Measurements from ENCODE around the gene CHST6. TPM values are rescaled to one million over a fixed set of nuclear protein-coding genes. Genes with fewer than 3 reads are reported as not detected.

CHST6 gene
- total and polyA plus RNA-seq, 2 donors (not counting 1 experiment from before 2014, with no cell fraction given) = 0.17 TPM; not detected in 1

DNA sequence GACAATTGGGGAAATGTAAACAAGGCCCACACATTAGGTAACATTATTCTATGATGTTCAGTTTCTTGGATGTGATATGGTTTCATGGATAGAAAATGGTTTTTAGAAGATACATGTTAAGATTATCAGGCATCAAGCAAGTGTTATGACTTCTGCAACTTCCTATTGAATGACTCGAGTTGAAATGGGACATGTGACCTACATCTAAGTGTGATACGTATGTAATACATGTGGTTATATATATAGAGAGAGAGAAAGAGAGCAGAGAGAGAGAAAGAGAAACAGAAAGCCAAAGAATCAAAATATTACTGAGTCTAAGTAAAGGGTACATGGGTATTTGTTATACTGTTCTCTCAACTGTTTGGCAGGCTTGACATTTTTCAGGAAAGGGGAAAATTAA, 32.4 kb downstream of the CHST6 start:
- POLR2A ChIA-PET = interaction anchor here (0.6 kb wide), 1 partner anchor 50 kb away, joined by 4 read pairs; no protein-coding TSS in a partner anchor
- intact Hi-C loops (cut with micrococcal nuclease) = no loop called here
- peak overlapping the region; percentile 84 for H3K27ac Mint-ChIP-seq
- no peak for TF ChIP-seq CTCF (IDR thresholded peaks at IDR 0.05)
- no peak for TF ChIP-seq EZH2 (IDR thresholded peaks at IDR 0.05; ENCODE audit: borderline replicate concordance, insufficient read depth, low read depth, low read length, poor library complexity, severe bottlenecking)
- H4K20me1 ChIP-seq (ENCODE audit: control insufficient read depth, insufficient read depth, low read length, poor library complexity, severe bottlenecking) = peaks cover 46% of the 10 kb centered on the region
- H3K27ac ChIP-seq (ENCODE audit: low read length in 2 of 2) = no peak overlapping the region
- no peaks in the 10 kb centered on the region for H3K27me3 ChIP-seq (replicated peaks in 1 of 4; ENCODE audit: control extremely low read depth in 1 of 4, control insufficient read depth in 3 of 4, insufficient read depth in 4 of 4, low read length in 3 of 4)
- peak overlapping the region; percentile 96 for H3K4me3 Mint-ChIP-seq
- peaks cover 0 to 3% (median 0%) of the 10 kb centered on the region in 3 donors for H3K9me3 ChIP-seq (ENCODE audit: control extremely low read depth in 1 of 3, control insufficient read depth in 2 of 3, insufficient read depth in 1 of 3, low read length in 2 of 3)
- H3K4me1 Mint-ChIP-seq = peaks cover 48% of the 10 kb centered on the region
- H3K79me2 ChIP-seq (ENCODE audit: control insufficient read depth, insufficient read depth, low read length) = peaks cover 71% of the 10 kb centered on the region
- H2AFZ ChIP-seq (ENCODE audit: insufficient read depth, low read depth, low read length, poor library complexity, severe bottlenecking) = no peak overlapping the region
- H3K9me3 Mint-ChIP-seq (ENCODE audit: insufficient read depth) = no peaks in the 10 kb centered on the region
- CTCF ChIA-PET = no interaction called here
- ATAC-seq (ENCODE audit: low read depth) (no peak), DNase-seq (peak; percentile 38)
- no peak overlapping the region for H3K9ac ChIP-seq (ENCODE audit: low read length)
- H3K4me2 ChIP-seq (replicated peaks; ENCODE audit: low read depth, low read length, poor library complexity, severe bottlenecking) = peak overlapping the region; percentile 43
- H3K4me1 ChIP-seq (ENCODE audit: control insufficient read depth in 2 of 2, insufficient read depth in 2 of 2, low read length in 2 of 2) = peaks cover 15 to 18% of the 10 kb centered on the region in 2 donors
- no peaks in the 10 kb centered on the region for H3K27me3 Mint-ChIP-seq
- WGBS (ENCODE audit: insufficient coverage) = no CpG with 5 or more reads among the region's 2 CpGs
- H3K4me3 ChIP-seq (ENCODE audit: control extremely low read depth in 1 of 5, extremely low read depth in 1 of 5, insufficient read depth in 1 of 5, low read depth in 2 of 5, low read length in 4 of 5) = no peak overlapping the region
- H3K36me3 ChIP-seq (replicated peaks in 1 of 2; ENCODE audit: control extremely low read depth in 1 of 2, control insufficient read depth in 1 of 2, extremely low read depth in 1 of 2, insufficient read depth in 2 of 2, low read length in 1 of 2) = no peaks in the 10 kb centered on the region

GRCh38 chr16:75461575-75461974, 33.7 kb downstream of the CHST6 start:
- peaks cover 54% of the 10 kb centered on the region for H3K4me1 Mint-ChIP-seq
- no peak overlapping the region for H3K4me2 ChIP-seq (replicated peaks; ENCODE audit: low read depth, low read length, poor library complexity, severe bottlenecking)

More at GRCh38 chr16:75461575-75461974, 33.7 kb downstream of the CHST6 start:
- no peak overlapping the region for H3K4me3 Mint-ChIP-seq
- Histone ChIP-seq H4K20me1 (ENCODE audit: control insufficient read depth, insufficient read depth, low read length, poor library complexity, severe bottlenecking) (peaks cover 58% of the 10 kb centered on the region), H3K36me3 (replicated peaks in 1 of 2; ENCODE audit: control extremely low read depth in 1 of 2, control insufficient read depth in 1 of 2, extremely low read depth in 1 of 2, insufficient read depth in 2 of 2, low read length in 1 of 2) (peaks cover 0 to 3% of the 10 kb centered on the region in 2 experiments), H2AFZ (ENCODE audit: insufficient read depth, low read depth, low read length, poor library complexity, severe bottlenecking) (no peak overlapping the region), H3K4me3 (ENCODE audit: control extremely low read depth in 1 of 5, extremely low read depth in 1 of 5, insufficient read depth in 1 of 5, low read depth in 2 of 5, low read length in 4 of 5) (no peak overlapping the region), H3K9ac (ENCODE audit: low read length) (no peak overlapping the region), H3K4me1 (ENCODE audit: control insufficient read depth in 2 of 2, insufficient read depth in 2 of 2, low read length in 2 of 2) (peaks cover 15 to 18% of the 10 kb centered on the region in 2 donors), H3K27me3 (replicated peaks in 1 of 4; ENCODE audit: control extremely low read depth in 1 of 4, control insufficient read depth in 3 of 4, insufficient read depth in 4 of 4, low read length in 3 of 4) (no peaks in the 10 kb centered on the region), H3K79me2 (ENCODE audit: control insufficient read depth, insufficient read depth, low read length) (peaks cover 83% of the 10 kb centered on the region), H3K9me3 (ENCODE audit: control extremely low read depth in 1 of 3, control insufficient read depth in 2 of 3, insufficient read depth in 1 of 3, low read length in 2 of 3) (peaks cover 0 to 3% (median 0%) of the 10 kb centered on the region in 3 donors), H3K27ac (ENCODE audit: low read length in 2 of 2) (no peak overlapping the region)
- intact Hi-C loops (cut with micrococcal nuclease) = no loop called here
- ATAC-seq (ENCODE audit: low read depth) = no peak
- WGBS (ENCODE audit: insufficient coverage) = no CpG with 5 or more reads among the region's 2 CpGs
- DNase-seq = no peak
- no peaks in the 10 kb centered on the region for H3K9me3 Mint-ChIP-seq (ENCODE audit: insufficient read depth)
- POLR2A ChIA-PET = no interaction called here
- TF ChIP-seq CTCF (IDR thresholded peaks at IDR 0.05) (no peak), EZH2 (IDR thresholded peaks at IDR 0.05; ENCODE audit: borderline replicate concordance, insufficient read depth, low read depth, low read length, poor library complexity, severe bottlenecking) (no peak)
- CTCF ChIA-PET = no interaction called here
- no peaks in the 10 kb centered on the region for H3K27me3 Mint-ChIP-seq
- no peak overlapping the region for H3K27ac Mint-ChIP-seq

All from B cell (primary cell).